Left hindlimb (tissue), 1 donor: ENCODE measurements around the gene AOPEP.

Experiments
- DNase-seq: peaks from one replicate; pipeline ENCODE4 v3.0.0-alpha.2; 2018

Gene AOPEP

DNA sequence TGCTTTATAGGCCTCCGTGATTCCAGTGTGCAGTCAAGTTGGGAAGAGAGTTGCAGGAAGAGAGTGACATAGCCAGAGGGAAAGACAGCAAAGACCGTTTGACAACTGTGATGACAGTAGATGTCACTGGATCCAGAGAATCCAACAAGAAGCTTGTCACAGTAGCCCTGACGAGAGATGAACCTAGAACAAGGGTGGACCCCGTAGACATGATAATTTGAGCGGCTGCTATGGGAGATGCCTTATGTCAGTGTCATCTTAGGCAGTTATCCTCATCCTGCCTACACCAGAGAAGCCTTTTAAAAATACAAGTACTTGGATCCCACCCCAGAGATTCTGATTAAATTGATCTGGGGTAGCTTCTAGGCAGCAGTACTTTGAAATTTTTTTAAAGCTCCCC lies 125.4 kb downstream of the AOPEP start:
- DNase-seq = no peak

DNA sequence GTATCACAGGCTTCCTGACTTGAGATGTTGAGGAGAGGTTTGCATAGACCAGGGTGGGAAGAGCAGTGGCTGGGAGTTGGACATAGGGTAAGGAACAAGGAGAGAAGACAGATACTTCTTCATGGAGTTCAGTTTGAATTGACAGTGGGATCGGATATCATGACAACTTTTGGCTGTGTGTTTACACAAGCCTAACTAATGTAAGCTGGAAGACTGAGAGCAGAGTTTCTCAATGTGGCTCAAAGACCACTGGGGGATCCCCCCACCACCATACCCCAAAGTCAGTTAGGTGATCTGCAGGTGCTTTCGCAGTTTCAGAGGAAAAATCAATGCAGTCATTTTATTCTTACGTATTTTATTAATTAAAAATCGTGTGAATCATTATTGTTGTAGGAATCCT lies 125.9 kb downstream of the AOPEP start:
- no peak for DNase-seq

DNA sequence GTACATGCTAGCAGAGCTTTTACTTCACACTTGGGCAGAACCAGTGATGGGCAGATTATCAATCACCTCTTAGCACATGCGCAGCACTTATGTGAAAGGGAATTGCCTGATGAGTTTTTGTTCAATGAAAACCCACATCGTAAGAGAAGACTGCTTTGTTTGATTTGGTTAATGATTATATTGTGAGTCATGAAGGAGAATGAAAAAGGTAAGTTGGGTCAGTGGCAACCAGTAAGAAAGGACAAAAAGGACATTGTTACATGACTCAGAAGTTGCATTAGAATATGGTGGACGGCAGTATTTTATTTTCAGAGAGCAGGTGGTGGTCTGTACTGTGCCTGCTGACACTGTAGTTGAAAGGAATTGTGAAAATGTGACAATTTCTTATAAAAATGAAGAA lies 127.4 kb downstream of the AOPEP start:
- no peak for DNase-seq

DNA sequence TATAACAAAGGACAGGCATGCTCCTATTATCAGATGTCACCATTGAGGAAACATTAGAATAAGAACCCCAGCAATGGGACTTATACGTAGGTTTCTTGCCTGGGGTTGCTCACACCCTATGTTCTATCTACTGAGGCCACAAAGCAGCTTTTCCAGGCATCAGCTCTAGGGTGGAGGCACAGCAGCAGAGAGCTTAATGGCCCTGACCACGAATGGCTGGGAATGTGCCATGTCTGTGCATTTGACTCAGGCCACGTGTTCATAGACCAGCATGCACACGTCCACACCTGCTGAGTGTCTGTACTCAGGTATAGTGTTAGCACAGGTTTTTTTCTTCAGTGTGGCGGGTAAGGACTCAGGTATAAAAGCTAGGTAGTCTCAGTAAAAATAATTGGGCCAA lies 129.4 kb downstream of the AOPEP start:
- DNase-seq = no peak

DNA sequence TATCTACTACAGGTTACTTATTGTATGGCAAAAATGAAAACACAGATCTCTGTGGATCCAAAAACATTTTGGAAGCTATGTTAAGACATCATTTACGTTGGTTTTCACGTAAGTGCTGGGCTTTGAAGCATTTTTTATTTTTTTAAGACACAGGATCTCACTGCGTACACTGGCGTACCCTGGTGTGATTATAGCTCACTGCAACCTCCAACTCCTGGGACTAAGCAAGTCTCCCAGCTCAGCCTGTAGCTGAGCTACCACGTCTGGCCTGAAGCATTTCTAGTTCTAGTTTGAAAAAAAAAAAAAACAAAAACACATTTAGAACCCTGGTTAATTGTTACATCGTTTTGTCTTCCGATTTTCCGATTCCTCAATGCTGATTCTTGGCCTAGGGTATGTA lies 131.3 kb downstream of the AOPEP start:
- DNase-seq = no peak

DNA sequence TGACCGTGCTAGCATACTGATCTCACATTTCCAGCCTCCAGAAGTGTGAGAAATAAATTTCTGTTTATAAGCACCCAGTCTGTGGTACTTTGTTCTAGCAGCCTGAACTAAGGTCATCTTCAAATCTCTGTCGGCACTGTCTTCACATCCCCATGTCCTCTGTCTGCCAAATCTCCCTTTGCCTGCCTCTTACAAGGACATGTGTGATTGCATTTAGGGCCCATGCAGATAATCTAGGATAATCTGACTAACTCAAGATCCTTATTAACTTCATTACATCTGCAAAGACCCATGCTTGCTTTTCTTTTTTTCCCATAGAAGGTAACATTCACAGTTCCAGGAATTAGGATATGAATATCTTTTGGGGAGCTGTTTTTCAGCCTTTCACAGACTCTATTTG lies 132.7 kb downstream of the AOPEP start:
- no peak for DNase-seq

DNA sequence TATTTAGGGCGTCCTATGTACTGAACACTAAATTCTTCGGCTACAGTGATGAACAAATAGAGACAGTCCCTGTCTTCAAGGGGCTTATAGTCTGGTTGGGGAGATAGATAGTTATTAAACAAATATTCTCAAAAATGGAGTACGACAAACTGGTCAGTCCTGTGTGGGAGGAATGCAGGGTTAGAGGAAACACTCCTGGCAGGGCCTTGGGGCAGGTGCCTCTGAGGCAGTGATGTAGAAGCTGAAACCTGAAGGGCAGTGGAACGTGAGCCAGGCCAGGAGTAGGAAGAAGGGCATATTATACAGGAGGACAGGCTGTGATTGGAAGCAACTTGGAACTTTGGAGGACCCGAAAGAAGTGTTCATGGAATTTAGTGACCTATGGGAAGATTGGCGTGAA lies 133.4 kb downstream of the AOPEP start:
- no peak for DNase-seq

DNA sequence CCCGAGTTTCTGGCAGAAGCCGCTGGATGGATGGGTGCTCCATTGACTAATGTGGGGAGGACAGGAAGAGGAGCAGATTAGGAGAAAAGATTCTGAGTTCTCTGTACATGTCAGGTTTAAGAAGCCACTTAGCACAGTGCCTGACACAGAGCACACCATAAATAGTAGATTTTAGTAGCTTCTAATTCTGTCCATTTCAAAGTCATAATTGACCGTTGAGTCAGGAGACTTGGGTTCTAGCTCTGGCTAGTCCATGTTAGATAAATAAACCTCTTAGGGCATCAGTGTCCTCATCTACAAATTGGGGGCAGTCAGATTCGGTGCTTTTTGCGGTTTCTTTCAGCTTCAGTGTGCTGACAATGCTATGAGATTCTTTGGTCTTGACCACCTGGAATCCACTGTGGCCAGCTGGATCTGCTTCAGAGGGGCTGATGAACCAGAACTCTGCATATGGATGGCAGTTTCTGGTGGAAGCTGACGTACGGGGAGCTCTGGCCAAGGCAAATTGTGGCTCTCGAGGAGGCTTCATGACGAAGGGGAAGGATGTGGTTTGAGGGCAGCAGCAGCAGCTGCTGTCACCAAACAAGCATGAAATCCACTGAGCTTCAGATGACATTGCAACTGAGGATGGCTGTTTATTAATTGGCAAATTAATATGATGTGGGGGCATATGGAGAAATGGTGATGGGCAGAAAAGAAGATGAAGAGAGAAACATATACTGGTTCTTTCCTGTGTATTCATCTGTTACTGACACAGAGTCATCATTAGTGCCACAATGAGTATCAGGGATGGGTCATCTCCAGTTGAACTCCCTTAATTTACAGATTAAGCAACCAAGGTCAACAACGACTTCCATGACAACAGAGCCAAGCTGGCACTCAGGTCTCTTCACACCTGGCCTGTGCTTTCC lies 134.4 kb downstream of the AOPEP start:
- peak; percentile 60 for DNase-seq

DNA sequence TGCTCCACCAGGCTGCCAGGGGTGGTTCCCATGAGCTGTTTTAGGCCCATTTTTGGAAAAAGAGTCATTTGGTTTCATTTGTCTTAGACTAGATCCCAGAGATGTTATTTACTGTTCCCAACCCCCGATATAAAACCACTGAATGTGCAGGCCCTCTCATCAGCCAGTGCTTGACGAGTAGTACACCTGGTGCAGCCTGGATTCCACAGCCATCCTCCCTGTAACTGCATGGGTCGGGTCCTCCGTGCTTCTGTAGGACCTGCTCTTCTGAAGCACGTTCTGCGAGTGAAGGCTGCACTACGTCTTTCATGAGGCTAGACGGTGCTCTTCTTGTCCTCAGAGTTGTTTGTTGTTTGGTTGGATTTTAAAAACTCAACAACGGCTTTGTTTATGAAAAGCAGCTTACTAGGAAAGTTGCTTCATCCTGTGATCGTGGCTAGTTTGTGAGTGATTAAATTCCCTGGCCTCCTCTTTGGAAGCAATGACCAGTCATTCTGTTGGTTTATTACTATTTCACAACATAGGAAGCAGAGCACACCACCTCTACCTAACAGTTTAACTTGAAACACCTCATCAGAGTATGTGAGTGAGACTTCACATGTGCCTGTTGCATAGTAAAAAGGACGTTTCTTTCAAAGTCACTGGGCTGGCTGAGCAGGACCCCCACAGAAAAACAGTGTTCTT lies 135.2 kb downstream of the AOPEP start:
- DNase-seq = no peak

DNA sequence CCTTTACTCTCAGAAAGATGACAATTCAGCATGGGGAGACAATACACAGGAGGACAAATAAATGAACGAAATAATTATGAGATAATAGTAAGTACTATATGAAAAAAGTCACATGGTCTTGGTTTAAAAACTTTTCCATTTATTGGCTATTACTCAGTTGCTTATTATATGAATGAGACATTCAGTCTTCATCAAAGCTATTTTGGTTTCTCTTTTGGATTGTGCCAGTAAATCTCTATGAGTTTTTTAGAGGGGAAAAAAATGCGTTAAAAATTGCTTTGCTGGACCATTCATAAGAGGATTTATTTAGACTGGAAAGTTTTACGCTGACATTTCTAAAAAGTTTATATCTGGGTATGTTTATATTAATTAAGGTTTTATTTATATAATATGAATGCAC lies 137.7 kb downstream of the AOPEP start:
- no peak for DNase-seq

DNA sequence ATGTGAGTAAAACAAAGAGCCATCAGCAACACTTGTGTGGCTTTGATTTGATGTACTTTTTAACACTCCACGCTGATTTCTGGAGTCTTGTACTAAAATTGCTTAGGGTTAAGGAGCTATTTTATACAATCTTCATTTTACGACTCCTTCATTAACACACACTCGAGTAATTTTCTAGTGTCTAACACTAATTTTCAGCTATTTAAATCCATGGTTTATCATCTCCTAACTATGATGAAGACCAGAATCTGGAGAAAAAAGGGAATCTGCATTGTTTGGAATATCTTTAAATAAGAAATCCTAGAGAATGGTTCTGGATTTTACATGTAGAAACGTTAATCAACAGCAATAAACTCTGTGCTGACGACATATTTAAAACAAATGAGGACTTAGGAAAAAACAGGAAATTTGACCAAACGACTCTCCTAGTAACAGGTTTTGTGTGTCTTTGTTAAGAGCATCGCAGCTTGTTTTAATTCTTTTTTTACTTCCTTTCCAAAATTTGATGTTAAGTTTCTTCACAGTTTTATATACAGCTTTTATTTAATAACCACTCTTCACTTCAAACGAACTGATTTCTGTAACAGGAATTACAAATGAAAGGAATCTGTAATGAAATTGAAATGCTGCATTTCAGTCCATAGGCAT lies 138.5 kb downstream of the AOPEP start:
- no peak for DNase-seq

DNA sequence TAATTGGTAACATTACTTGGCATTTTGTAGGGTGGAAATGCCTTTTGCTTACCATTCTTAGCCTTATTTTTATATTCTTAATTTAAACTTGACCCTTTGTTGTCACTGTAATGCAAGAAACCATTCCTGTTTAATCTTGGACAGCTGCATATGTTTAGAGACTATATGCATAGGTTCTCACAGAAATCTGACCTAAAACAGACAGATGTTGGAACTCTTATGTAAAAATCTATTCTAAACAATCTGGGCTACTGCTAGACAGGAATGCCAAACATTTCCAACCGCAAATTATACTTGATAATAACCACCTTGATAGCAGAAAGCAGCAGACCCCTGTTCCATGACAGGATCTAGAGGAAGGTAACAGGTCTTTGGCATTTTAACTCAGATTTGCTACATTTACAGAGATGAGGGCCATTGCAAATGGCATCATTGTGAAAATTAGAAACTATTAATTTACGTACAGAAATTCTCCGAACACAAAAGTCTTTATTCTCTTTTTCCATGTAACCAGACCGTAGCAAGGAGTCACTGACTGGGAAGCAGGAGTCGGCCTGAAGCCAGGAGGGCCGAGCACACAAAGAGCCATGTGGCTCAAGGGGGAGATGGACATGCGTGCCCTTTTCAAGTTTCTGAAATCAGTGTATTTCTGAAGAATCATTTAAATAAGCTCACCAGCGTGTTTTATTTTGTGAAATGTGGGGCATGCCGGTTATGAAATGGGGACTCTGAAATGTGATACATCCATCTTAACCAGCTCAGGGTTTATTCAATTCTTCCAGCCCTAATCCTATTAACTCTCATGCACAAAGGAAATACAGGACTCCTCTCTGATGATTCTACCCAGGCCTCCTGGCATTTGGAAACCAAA lies 139.3 kb downstream of the AOPEP start:
- DNase-seq = peak; percentile 42

DNA sequence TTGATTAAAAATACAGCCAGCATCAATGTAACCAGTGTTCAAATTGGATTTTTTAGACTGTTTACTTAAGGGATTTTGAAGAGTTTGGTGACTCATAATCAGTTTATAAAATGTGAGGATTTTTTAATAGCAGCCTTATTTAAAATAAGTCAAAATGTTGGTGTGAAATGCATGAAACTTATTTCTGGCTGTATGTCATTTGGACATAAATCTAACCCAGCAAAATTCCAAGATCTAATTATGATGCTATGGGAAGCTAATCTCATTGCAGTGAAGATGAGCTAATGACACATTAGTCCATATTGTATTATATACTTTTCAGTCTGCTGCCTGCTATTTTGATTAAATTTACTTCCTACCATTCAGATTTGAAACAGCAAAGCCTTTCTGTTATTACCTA lies 140.3 kb downstream of the AOPEP start:
- no peak for DNase-seq

DNA sequence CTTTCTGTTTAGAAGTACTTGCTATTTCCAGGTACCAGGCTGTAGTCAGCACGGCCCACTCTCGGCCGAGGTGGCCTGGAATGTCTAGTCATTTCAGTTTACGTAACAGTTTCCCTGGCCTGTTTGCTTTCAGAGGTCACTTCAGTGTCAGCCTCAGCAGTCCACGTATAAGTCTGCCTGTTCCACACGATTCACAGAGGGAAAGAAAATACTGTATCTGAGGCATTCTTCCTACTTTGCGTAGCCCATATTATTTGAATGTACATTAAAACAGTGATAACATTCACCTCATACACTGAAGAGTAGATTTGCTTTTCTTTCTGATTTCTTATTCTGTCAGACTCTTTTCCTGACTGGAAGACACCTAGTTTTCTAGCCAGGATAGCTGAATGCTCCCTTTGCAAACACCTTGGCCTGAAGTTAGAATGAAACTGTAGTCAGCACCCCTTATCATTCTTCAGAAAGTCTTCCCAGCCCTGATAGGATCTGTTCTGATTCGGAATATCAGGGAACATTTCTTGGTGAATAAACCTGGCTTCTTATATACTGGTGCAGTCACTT lies 140.9 kb downstream of the AOPEP start:
- DNase-seq = peak; percentile 61

DNA sequence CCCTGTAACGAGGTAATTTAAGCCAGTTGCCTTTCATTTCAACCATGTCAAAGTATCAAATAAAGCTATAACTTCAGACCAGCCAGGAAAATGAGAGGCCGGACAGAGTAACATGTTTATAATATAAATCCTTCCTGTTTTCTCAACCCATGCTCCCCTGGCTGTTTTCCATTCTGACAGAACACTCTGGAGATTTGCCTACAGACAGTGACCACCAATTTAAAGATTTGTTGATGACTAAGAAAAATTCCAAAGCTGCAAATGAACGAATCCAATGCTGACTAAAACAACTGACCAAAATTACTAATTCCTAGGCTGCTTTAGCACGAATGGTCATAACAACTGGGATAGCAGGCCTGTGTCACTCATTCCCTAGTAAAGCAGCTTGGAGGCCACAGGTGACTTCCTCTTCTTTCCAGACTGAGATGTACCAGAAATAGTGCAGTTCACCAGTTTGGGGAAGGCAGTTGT lies 141.4 kb downstream of the AOPEP start:
- DNase-seq = no peak

DNA sequence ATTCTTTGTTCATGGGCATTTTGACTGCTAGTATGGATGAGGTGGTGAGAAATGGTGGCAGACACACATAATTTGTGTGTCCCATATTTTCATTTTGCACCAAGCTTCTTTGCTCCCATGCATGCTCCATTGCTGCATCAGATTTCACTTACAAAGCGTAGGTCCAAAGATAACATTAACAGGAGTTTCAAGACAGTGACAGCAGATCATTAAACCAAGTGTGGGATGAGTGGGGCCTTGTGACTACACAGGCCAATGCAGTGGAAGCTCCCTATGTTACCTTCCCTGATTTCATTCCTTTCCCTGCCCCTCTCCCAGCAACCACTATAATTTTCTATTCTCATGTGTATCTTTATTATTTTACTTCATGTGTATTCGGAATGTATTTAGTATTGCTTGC lies 142.0 kb downstream of the AOPEP start:
- DNase-seq = no peak

DNA sequence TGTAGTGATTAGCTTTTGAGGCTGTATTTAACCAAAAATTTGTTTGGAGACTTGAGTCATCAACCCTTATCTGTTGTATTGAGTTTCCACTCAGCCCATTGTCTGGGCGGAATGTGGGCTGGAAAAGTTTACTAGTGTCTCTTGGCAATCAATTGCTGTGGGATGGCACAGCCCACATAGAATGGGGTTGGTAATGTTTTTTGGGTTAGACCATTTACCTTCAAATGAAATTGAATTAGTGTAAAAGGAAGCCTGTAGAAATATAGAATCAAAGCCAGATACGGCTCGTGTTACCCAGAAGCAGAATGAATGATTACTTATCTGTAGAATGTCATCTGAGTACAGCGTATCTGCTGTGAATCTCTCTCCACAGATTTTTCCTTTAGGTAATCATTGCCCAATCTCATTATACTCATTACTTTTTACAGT lies 142.9 kb downstream of the AOPEP start:
- DNase-seq = no peak

DNA sequence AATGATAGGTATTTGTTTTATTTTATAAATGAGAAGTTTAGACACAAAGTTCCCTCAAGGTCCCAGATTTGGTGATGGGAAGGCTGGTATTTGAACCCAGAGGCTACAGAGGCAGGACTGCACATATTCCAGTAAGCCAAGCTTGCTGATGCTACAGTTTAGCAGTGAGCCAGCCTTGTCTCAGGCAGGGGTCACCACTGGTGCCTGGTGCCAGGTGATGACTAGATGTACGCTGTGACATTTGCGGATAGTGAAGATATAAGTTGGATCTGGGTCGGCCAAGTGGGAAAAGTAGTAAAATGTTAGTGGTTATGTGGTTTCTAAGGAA lies 143.9 kb downstream of the AOPEP start:
- no peak for DNase-seq

DNA sequence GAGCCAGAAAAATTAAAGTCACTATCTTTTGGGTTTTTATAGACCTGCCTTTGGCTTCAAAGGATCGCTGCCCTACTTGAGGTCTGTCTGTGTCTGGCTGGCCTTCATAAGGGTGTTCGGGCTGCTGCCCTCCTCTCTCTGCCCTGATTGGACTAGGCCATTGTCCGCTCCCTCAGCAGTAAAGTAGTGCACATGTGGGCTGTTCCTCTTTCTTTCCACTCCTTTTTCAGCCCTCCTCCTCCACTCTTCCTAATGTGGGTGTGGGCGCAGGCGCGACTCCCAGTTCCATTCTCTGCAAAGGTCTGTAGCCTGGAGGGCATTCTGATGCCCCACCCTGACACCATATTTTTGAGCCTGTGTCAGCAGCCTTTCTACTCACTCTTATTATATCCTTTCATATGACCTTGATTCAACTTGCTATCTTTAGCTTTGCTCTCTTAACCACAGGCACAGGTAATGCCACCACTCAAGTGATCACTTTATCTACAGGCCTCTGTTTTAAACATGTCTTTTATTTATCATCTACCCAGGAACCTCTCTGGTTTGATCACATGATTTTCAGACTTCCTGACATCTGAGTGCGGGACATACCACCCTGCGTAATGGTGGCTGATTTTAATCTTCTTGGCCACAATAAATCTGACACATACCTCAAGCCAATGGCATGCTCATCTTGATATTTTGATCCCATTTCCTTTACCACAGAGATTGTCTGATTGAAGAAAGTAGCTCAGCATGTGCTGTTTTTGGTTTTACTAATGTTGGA lies 144.5 kb downstream of the AOPEP start:
- DNase-seq = no peak

DNA sequence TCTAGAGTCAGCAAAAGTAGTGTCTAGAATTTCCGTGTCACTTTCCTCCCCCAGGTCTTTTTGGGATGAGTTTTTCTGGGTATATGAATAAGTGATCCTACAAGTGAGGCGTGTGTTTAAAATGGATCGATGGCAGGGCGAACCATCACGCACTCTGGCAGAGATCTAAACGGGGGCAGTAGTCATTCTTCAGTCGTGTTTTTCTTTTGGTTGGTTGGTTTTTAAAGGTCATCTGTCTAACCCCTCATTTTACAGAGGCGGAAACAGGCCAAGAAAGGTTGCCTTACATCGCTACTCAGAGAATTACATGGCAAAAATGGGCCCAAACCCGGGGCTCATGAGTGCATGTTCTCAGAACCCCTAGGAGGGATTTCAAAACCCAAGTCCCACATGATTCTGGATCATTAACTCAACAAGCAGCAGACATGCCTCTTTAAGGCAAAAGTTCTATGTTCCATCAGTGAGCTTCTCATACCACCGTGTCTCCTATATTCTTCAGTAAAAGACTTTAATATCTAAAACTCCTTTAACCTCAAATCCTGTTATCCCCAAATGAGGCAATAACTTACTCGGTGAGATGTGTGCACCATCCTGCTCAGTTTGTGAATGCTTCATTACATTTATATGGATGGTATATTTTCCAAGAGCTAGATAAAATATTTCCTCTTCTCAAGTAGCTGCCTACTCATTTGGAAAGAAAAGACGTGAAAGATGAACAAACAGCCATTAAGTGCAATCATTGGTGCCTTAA lies 145.8 kb downstream of the AOPEP start:
- no peak for DNase-seq
